OCI-LY3 (cell line): ENCODE results near the gene LRRC66.
A peak's percentile ranks its signal among the peaks of the same experiment; 100 is the strongest.

Experiments
- H2AFZ ChIP-seq: fragments of 200-600, 300-600 bp; shearing (Covaris generic); 2 replicates; pipeline ENCODE4 v1.6.0; 2014; ENCODE audit warnings: antibody characterized with exemption, low read depth, low read length
- H3K27ac ChIP-seq: fragments of 200-600, 300-600 bp; sonication (generic); 2 replicates; pipeline ENCODE4 v1.5.1; 2014; ENCODE audit warnings: mild to moderate bottlenecking, low read length, moderate library complexity, mixed read lengths
- H3K27me3 ChIP-seq: fragments of 200-600, 300-600 bp; sonication (generic); 2 replicates; pipeline ENCODE4 v1.6.1; 2014; ENCODE audit warnings: low read depth, low read length, mixed read lengths
- H3K36me3 ChIP-seq: fragments of 200-600, 300-600 bp; sonication (generic); replicated peaks from 2 replicates; pipeline ENCODE3; 2014; ENCODE audit warnings: low read depth, low read length, mixed read lengths
- H3K4me1 ChIP-seq: fragments of 300-600, 200-600 bp; sonication (generic); 2 replicates; pipeline ENCODE4 v1.6.1; 2014; ENCODE audit warnings: low read length, mixed read lengths
- H3K4me2 ChIP-seq: fragments of 200-600, 300-600 bp; sonication (generic); 2 replicates; pipeline ENCODE4 v1.6.1; 2014; ENCODE audit warnings: low read length, mixed read lengths
- H3K4me3 ChIP-seq: fragments of 300-600, 200-600 bp; sonication (generic); 2 replicates; pipeline ENCODE4 v1.5.1; 2014; ENCODE audit warnings: antibody characterized with exemption, mild to moderate bottlenecking, low read length, moderate library complexity
- H3K79me2 ChIP-seq: fragments of 300-600, 200-600 bp; shearing (Covaris generic); 2 replicates; pipeline ENCODE4 v1.6.1; 2014; ENCODE audit warnings: mild to moderate bottlenecking, low read length, mixed read lengths
- H3K9ac ChIP-seq: fragments of 300-600, 200-600 bp; shearing (Covaris generic); 2 replicates; pipeline ENCODE4 v1.6.0; 2014; ENCODE audit warnings: mild to moderate bottlenecking, low read length, moderate library complexity
- H3K9me3 ChIP-seq: fragments of 200-600, 300-600 bp; shearing (Covaris generic); 2 replicates; pipeline ENCODE4 v1.6.1; 2014; ENCODE audit warnings: low read length, mixed read lengths; ENCODE audit not compliant: insufficient read depth
- H4K20me1 ChIP-seq: fragments of 200-600, 300-600 bp; sonication (generic); 2 replicates; pipeline ENCODE4 v1.6.1; 2016; ENCODE audit warnings: low read length, mixed read lengths; ENCODE audit not compliant: insufficient read depth
- EZH2phosphoT487 ChIP-seq: fragments of 200-600 bp; shearing (Covaris generic); IDR thresholded peaks from 2 replicates; pipeline ENCODE4 v1.6.1; 2018; ENCODE audit warnings: antibody characterized with exemption, mixed run types, low read depth
- TF ChIP-seq, protein P1 (sequence below): fragments of 200-600, 300-600 bp; sonication (generic); IDR thresholded peaks from 2 replicates; pipeline ENCODE4 v1.5.1; 2014; ENCODE audit warnings: antibody characterized with exemption, low read length, low read depth

LRRC66 gene

DNA sequence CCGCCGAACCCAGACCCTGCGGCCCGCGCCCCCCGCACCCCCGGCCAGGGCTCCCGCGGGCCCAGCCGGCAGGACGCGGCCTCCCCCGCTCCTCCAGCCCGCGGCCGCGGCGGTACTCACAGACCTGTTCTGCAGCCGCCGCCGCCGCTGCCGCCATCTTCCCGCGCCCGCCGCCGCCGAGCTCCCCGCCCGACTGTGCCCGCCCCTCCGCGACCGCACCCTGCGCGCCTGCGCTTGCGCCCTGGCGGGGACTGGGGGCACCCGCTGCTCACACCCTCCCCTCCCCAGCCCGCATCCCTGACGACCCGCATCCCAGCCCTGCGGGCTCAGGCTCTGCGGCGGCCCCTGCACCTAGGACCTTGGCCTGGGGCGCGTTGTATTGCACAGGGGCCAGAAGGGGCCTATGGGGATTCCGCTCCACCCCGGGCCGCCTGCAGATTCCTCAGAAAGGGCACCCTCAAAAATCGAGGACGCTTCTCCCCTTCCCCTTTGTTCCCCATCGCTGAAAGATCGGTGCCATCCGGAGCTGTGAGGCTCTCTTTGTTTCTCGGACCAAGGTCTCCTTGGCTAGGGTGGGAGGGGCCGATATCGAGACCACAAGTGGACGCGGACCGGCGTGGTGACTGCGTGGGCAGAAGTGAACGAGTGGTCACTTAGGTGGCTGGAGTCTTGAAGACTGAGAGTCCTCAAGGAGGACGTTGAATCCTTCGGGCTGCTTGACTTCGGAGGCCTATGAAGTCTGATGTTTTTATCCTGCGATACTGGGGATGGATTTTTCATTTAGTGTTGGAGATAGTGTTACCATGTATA, 18.1 kb upstream of the LRRC66 start, which contains the start of gene SGCB:
Gene SGCB (minus strand): TSS at position 197 of the 810 bp plus-strand sequence. CDS start 40 bp downstream, at position 157.
- Histone ChIP-seq H3K4me3 (peak within 1 kb of the TSS; percentile 90), H3K27ac (no peak within 1 kb of the TSS), H3K9ac (peak within 1 kb of the TSS; percentile 64), H3K79me2 (peaks cover 16% of the 10 kb centered on the region; the same call in 1 of the 2 replicates), H3K4me1 (peaks cover 15% of the 10 kb centered on the region), H3K9me3 (no peaks in the 10 kb centered on the region), H4K20me1 (no peaks in the 10 kb centered on the region), H3K36me3 (no peaks in the 10 kb centered on the region), H3K27me3 (peaks cover 29% of the 10 kb centered on the region), H2AFZ (peak within 1 kb of the TSS; percentile 95), H3K4me2 (peak within 1 kb of the TSS; percentile 92)
- TF ChIP-seq, protein P1, sequence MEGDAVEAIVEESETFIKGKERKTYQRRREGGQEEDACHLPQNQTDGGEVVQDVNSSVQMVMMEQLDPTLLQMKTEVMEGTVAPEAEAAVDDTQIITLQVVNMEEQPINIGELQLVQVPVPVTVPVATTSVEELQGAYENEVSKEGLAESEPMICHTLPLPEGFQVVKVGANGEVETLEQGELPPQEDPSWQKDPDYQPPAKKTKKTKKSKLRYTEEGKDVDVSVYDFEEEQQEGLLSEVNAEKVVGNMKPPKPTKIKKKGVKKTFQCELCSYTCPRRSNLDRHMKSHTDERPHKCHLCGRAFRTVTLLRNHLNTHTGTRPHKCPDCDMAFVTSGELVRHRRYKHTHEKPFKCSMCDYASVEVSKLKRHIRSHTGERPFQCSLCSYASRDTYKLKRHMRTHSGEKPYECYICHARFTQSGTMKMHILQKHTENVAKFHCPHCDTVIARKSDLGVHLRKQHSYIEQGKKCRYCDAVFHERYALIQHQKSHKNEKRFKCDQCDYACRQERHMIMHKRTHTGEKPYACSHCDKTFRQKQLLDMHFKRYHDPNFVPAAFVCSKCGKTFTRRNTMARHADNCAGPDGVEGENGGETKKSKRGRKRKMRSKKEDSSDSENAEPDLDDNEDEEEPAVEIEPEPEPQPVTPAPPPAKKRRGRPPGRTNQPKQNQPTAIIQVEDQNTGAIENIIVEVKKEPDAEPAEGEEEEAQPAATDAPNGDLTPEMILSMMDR: no peak
- no peak for TF ChIP-seq EZH2phosphoT487

DNA sequence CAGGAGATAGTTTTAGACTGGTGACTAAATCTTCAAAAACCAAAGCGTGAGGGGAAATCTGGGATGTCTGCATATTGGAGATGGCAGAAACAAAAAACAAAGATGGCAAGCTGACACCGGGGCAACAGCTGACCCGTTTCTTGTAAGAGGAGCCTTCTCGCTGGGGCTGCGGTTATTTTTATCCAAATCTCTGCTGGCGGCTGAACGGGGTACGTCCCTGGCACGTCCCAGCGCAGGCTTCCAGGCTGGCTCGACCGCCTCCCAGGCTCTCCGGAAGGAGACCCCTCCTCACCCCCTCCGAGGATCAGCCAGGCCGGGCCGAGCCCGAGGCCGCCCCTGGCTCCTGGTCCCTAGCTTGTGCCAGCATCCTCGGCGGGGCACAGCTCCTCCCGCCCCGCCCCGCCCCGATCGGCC, 17.5 kb upstream of the LRRC66 start:
- Histone ChIP-seq H3K9ac (peak overlapping the region; percentile 64), H3K79me2 (peaks cover 16% of the 10 kb centered on the region; the same call in 1 of the 2 replicates), H2AFZ (peak overlapping the region; percentile 78), H3K9me3 (no peaks in the 10 kb centered on the region), H3K27ac (no peak overlapping the region), H4K20me1 (no peaks in the 10 kb centered on the region), H3K4me2 (peak overlapping the region; percentile 73), H3K4me3 (peak overlapping the region; percentile 90), H3K27me3 (peaks cover 29% of the 10 kb centered on the region), H3K4me1 (peaks cover 15% of the 10 kb centered on the region), H3K36me3 (no peaks in the 10 kb centered on the region)
- TF ChIP-seq, protein P1: no peak
- no peak for TF ChIP-seq EZH2phosphoT487

DNA sequence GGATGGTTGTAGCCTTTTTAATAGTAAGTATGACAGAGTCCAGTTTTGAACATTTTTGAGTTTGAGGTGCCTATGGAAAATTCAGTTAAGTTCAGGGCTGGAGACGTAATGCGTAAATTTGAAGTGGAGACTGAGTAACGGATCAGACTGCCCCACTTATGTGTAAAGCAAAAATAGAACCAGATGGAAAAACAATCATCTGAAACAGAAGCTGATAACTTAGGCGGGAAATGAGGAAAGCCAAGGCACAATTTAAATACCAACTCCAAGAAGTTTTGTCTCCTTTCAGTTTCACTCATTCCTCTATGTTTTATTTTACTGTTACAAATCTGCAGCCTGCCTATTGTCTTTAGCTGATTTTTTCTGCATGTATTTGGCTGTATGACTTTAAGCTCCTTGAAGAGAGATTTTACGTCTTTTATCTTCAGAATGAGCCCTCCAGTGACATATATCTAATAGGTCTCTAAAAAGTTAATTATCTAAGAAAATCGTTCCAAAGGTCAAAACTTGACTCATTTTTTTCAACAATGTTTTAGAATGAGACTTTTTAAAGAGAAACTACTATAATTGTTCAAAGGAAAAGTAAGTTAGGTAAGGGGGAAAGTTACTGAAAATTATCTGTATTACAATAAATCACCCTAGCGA, 16.8 kb upstream of the LRRC66 start:
- peak overlapping the region; percentile 90 for H3K4me3 ChIP-seq
- no peaks in the 10 kb centered on the region for H3K9me3 ChIP-seq
- no peaks in the 10 kb centered on the region for H3K36me3 ChIP-seq
- H3K4me1 ChIP-seq: peaks cover 18% of the 10 kb centered on the region
- peak overlapping the region; percentile 73 for H3K4me2 ChIP-seq
- H3K27ac ChIP-seq: no peak overlapping the region
- peak overlapping the region; percentile 64 for H3K9ac ChIP-seq
- H3K79me2 ChIP-seq: peaks cover 16% of the 10 kb centered on the region; the same call in 1 of the 2 replicates
- no peak overlapping the region for H2AFZ ChIP-seq
- H4K20me1 ChIP-seq: no peaks in the 10 kb centered on the region
- no peak for TF ChIP-seq EZH2phosphoT487
- TF ChIP-seq, protein P1: no peak
- H3K27me3 ChIP-seq: peaks cover 28% of the 10 kb centered on the region

DNA sequence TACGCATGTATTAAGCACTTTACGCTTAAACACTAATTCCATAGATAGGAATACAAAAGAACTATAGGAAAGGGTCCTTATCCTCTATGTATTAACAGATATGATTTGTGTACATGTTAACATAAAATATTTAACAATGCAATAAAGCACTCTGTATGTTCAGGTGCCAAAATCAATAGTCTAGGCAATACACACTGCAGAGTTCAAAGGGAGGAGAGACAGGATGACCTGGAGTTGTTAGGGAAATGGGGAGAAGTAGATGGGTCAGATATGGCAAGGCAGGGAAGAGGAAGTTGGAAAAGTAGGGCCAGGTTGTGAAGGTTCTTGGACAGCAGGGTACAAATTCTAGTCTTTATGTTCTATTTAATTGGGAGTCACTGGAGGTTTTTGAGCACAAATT, 15.0 kb upstream of the LRRC66 start:
- Histone ChIP-seq H3K9ac (no peak overlapping the region), H3K4me1 (peaks cover 21% of the 10 kb centered on the region), H3K36me3 (no peaks in the 10 kb centered on the region), H3K27ac (no peak overlapping the region), H3K9me3 (no peaks in the 10 kb centered on the region), H2AFZ (no peak overlapping the region), H3K4me2 (no peak overlapping the region), H3K4me3 (no peak overlapping the region), H3K27me3 (peaks cover 14% of the 10 kb centered on the region; the same call in 1 of the 2 replicates), H3K79me2 (peaks cover 16% of the 10 kb centered on the region; the same call in 1 of the 2 replicates), H4K20me1 (no peaks in the 10 kb centered on the region)
- TF ChIP-seq, protein P1: no peak
- no peak for TF ChIP-seq EZH2phosphoT487
